ENCODE results near the gene STK39.

Gene STK39

DNA sequence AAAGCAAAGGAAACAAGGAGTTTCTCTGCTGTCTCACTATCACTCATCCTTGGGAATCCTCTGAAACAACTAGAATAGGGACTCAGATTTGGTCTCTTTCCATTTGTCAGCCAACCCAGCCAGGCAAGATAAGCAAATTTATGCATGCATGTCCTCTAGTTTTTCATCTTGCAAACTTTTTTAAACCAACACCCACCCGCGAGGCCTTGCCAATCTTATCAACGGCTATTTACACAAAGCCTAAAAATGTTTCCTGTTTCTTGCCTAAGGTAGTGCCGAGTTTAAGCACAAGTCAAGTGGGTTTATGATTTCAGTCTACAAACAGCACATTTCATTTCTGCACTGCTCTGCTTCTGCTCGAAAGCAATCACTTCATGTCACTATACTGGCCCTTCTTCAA lies 240.9 kb downstream of the STK39 start:
- Histone ChIP-seq H3K18ac (ENCODE audit: low read length) (no peak overlapping the region), H3K79me2 (ENCODE audit: control insufficient read depth, insufficient read depth, low read length) (no peaks in the 10 kb centered on the region), H3K56ac (ENCODE audit: low read length) (no peak overlapping the region), H3K4me1 (ENCODE audit: control insufficient read depth, low read depth, low read length) (peaks cover 3% of the 10 kb centered on the region), H4K5ac (ENCODE audit: low read length) (no peak overlapping the region), H2BK5ac (ENCODE audit: low read length) (no peak overlapping the region), H3K23ac (ENCODE audit: low read length) (no peak overlapping the region), H4K8ac (ENCODE audit: low read depth, low read length) (no peak overlapping the region), H2BK15ac (replicated peaks; ENCODE audit: low read depth) (no peak overlapping the region), H3K4me2 (ENCODE audit: low read length) (no peak overlapping the region), H3K79me1 (ENCODE audit: low read length) (no peaks in the 10 kb centered on the region), H3K4me3 (ENCODE audit: low read length) (no peak overlapping the region), H2BK120ac (ENCODE audit: low read depth, low read length) (no peak overlapping the region), H3K27me3 (ENCODE audit: insufficient read depth, low read length, poor library complexity) (no peaks in the 10 kb centered on the region), H2AK5ac (ENCODE audit: low read length) (no peak overlapping the region), H3K4ac (ENCODE audit: low read depth, low read length) (no peak overlapping the region), H3K9ac (ENCODE audit: low read length) (no peak overlapping the region), H3K36me3 (ENCODE audit: control insufficient read depth, insufficient read depth, low read length) (no peaks in the 10 kb centered on the region), H3K27ac (ENCODE audit: low read depth, low read length) (no peak overlapping the region)
- DNase-seq = no peak
- WGBS (ENCODE audit: extremely low coverage, insufficient coverage, low lambda C conversion rate) = no CpG with 5 or more reads among the region's 5 CpGs

DNA sequence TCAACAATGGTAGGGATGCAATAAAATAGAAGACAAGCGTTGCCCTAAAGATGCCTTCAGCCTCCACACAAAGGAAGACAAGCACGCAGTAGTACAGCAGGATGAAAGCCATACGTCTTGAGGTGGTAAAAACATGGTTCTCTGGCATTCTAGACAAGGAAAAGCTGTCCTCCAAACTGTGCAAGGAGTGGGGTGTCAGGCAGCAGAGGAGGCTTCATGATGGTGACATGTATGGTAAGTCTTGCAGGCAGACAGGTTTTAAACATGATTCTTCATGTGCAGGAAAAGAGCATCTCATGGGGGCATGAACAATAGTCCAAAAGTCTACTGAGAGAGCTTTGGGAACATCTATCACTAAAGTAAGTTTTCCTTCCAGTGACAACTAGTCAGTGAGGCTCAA lies 241.8 kb downstream of the STK39 start:
- Histone ChIP-seq H3K4me3 (ENCODE audit: low read length) (no peak overlapping the region), H3K56ac (ENCODE audit: low read length) (no peak overlapping the region), H3K79me1 (ENCODE audit: low read length) (no peaks in the 10 kb centered on the region), H3K4me1 (ENCODE audit: control insufficient read depth, low read depth, low read length) (peaks cover 3% of the 10 kb centered on the region), H3K18ac (ENCODE audit: low read length) (no peak overlapping the region), H3K23ac (ENCODE audit: low read length) (no peak overlapping the region), H2BK5ac (ENCODE audit: low read length) (no peak overlapping the region), H3K27me3 (ENCODE audit: insufficient read depth, low read length, poor library complexity) (no peaks in the 10 kb centered on the region), H4K8ac (ENCODE audit: low read depth, low read length) (no peak overlapping the region), H3K79me2 (ENCODE audit: control insufficient read depth, insufficient read depth, low read length) (no peaks in the 10 kb centered on the region), H4K5ac (ENCODE audit: low read length) (no peak overlapping the region), H3K36me3 (ENCODE audit: control insufficient read depth, insufficient read depth, low read length) (no peaks in the 10 kb centered on the region), H3K27ac (ENCODE audit: low read depth, low read length) (no peak overlapping the region), H3K4me2 (ENCODE audit: low read length) (no peak overlapping the region), H2BK15ac (replicated peaks; ENCODE audit: low read depth) (no peak overlapping the region), H2BK120ac (ENCODE audit: low read depth, low read length) (no peak overlapping the region), H3K4ac (ENCODE audit: low read depth, low read length) (no peak overlapping the region), H3K9ac (ENCODE audit: low read length) (no peak overlapping the region), H2AK5ac (ENCODE audit: low read length) (no peak overlapping the region)
- no peak for DNase-seq
- WGBS (ENCODE audit: extremely low coverage, insufficient coverage, low lambda C conversion rate) = no CpG with 5 or more reads among the region's 3 CpGs

DNA sequence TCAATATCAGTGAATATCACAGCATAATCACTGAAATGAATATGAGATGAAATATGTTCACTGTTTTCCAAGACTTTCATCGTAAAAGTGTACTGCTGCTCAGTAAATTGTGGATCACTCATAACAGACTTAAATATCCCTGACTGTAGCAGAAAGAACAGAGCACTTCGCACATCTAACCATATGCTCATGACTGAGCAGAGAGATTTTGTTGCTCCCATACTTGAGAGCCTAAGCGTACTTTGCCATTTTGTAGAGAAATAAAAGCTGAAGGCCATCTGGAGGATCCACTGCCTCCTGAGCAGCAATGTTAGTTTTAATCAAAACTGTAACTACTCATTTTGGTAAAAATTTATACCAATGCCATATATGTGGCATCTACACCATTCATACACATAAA lies 243.5 kb downstream of the STK39 start:
- Histone ChIP-seq H2BK120ac (ENCODE audit: low read depth, low read length) (no peak overlapping the region), H3K4me1 (ENCODE audit: control insufficient read depth, low read depth, low read length) (peaks cover 3% of the 10 kb centered on the region), H3K4ac (ENCODE audit: low read depth, low read length) (no peak overlapping the region), H3K27me3 (ENCODE audit: insufficient read depth, low read length, poor library complexity) (no peaks in the 10 kb centered on the region), H3K79me2 (ENCODE audit: control insufficient read depth, insufficient read depth, low read length) (no peaks in the 10 kb centered on the region), H4K8ac (ENCODE audit: low read depth, low read length) (no peak overlapping the region), H2BK5ac (ENCODE audit: low read length) (no peak overlapping the region), H3K79me1 (ENCODE audit: low read length) (no peaks in the 10 kb centered on the region), H3K36me3 (ENCODE audit: control insufficient read depth, insufficient read depth, low read length) (no peaks in the 10 kb centered on the region), H3K9ac (ENCODE audit: low read length) (no peak overlapping the region), H2BK15ac (replicated peaks; ENCODE audit: low read depth) (no peak overlapping the region), H3K23ac (ENCODE audit: low read length) (no peak overlapping the region), H3K18ac (ENCODE audit: low read length) (no peak overlapping the region), H3K27ac (ENCODE audit: low read depth, low read length) (no peak overlapping the region), H2AK5ac (ENCODE audit: low read length) (no peak overlapping the region), H3K4me3 (ENCODE audit: low read length) (no peak overlapping the region), H4K5ac (ENCODE audit: low read length) (no peak overlapping the region), H3K4me2 (ENCODE audit: low read length) (no peak overlapping the region), H3K56ac (ENCODE audit: low read length) (no peak overlapping the region)
- DNase-seq = no peak
- no CpG with 5 or more reads among the region's 3 CpGs for WGBS (ENCODE audit: extremely low coverage, insufficient coverage, low lambda C conversion rate)

DNA sequence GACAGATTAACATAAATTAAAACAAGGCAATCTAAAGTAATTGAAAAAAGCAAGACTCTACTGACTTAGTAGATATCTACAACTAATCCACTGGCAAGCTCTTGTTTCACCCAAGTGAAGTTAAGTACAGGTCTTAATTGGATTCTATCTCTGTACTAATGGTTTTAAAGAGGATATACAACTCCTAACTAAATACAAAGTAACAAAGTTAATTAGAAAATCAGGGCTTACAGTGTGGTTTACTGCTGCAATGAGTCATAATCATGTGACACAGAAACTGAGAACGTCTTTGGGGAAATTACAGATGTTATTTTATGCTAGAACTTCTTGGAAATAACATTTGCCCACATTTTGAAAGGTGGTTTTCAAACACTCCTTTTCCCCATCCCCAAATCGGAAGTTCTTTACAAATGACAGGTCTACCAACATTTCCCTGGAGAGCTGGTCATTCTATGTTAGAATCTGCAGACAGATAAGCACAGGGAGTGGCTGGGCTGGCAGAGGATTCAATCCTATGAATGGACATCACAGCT lies 245.3 kb downstream of the STK39 start:
- WGBS (ENCODE audit: extremely low coverage, insufficient coverage, low lambda C conversion rate) = no CpG with 5 or more reads among the region's 2 CpGs
- no peak overlapping the region for H4K8ac ChIP-seq (ENCODE audit: low read depth, low read length)
- no peak overlapping the region for H2AK5ac ChIP-seq (ENCODE audit: low read length)
- H3K79me2 ChIP-seq (ENCODE audit: control insufficient read depth, insufficient read depth, low read length) = no peaks in the 10 kb centered on the region
- no peak overlapping the region for H3K4ac ChIP-seq (ENCODE audit: low read depth, low read length)
- no peak overlapping the region for H3K18ac ChIP-seq (ENCODE audit: low read length)
- H3K4me2 ChIP-seq (ENCODE audit: low read length) = no peak overlapping the region
- H3K9ac ChIP-seq (ENCODE audit: low read length) = no peak overlapping the region
- no peak overlapping the region for H3K23ac ChIP-seq (ENCODE audit: low read length)
- peaks cover 3% of the 10 kb centered on the region for H3K4me1 ChIP-seq (ENCODE audit: control insufficient read depth, low read depth, low read length)
- H3K56ac ChIP-seq (ENCODE audit: low read length) = no peak overlapping the region
- H3K27ac ChIP-seq (ENCODE audit: low read depth, low read length) = no peak overlapping the region
- DNase-seq = no peak
- no peak overlapping the region for H2BK5ac ChIP-seq (ENCODE audit: low read length)
- H2BK15ac ChIP-seq (replicated peaks; ENCODE audit: low read depth) = no peak overlapping the region
- no peak overlapping the region for H4K5ac ChIP-seq (ENCODE audit: low read length)
- no peaks in the 10 kb centered on the region for H3K36me3 ChIP-seq (ENCODE audit: control insufficient read depth, insufficient read depth, low read length)
- no peak overlapping the region for H3K4me3 ChIP-seq (ENCODE audit: low read length)
- H3K27me3 ChIP-seq (ENCODE audit: insufficient read depth, low read length, poor library complexity) = no peaks in the 10 kb centered on the region
- H3K79me1 ChIP-seq (ENCODE audit: low read length) = no peaks in the 10 kb centered on the region
- peak overlapping the region; percentile 28 for H2BK120ac ChIP-seq (ENCODE audit: low read depth, low read length)

DNA sequence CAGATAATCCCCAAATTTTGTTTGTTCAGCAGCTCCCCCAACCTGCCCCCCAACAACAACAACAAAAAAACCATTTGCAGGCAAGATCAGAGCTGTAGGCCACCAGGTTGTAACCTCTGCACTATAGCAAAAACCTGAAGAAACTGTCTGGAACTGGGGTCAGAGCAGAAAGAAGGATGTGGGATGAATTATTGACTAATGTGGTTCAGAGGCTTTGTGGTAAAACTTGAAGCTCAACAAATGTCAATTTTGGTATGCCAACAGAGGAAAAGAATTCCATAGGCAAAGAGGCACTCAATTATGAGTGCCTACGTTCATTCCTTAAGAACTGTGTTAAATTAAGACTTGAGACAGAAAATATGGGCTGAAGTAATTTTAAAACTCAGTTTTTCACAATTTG lies 255.1 kb downstream of the STK39 start:
- Histone ChIP-seq H3K18ac (ENCODE audit: low read length) (no peak overlapping the region), H2AK5ac (ENCODE audit: low read length) (no peak overlapping the region), H3K27me3 (ENCODE audit: insufficient read depth, low read length, poor library complexity) (no peaks in the 10 kb centered on the region), H3K4me3 (ENCODE audit: low read length) (no peak overlapping the region), H3K27ac (ENCODE audit: low read depth, low read length) (no peak overlapping the region), H3K9ac (ENCODE audit: low read length) (no peak overlapping the region), H3K79me2 (ENCODE audit: control insufficient read depth, insufficient read depth, low read length) (no peaks in the 10 kb centered on the region), H3K36me3 (ENCODE audit: control insufficient read depth, insufficient read depth, low read length) (no peaks in the 10 kb centered on the region), H3K23ac (ENCODE audit: low read length) (no peak overlapping the region), H2BK5ac (ENCODE audit: low read length) (no peak overlapping the region), H4K8ac (ENCODE audit: low read depth, low read length) (no peak overlapping the region), H2BK15ac (replicated peaks; ENCODE audit: low read depth) (no peak overlapping the region), H4K5ac (ENCODE audit: low read length) (no peak overlapping the region), H3K4me1 (ENCODE audit: control insufficient read depth, low read depth, low read length) (no peaks in the 10 kb centered on the region), H3K4me2 (ENCODE audit: low read length) (no peak overlapping the region), H2BK120ac (ENCODE audit: low read depth, low read length) (no peak overlapping the region), H3K56ac (ENCODE audit: low read length) (no peak overlapping the region), H3K4ac (ENCODE audit: low read depth, low read length) (no peak overlapping the region), H3K79me1 (ENCODE audit: low read length) (no peaks in the 10 kb centered on the region)
- DNase-seq = no peak
- no CpG with 5 or more reads among the region's 1 CpG for WGBS (ENCODE audit: extremely low coverage, insufficient coverage, low lambda C conversion rate)

DNA sequence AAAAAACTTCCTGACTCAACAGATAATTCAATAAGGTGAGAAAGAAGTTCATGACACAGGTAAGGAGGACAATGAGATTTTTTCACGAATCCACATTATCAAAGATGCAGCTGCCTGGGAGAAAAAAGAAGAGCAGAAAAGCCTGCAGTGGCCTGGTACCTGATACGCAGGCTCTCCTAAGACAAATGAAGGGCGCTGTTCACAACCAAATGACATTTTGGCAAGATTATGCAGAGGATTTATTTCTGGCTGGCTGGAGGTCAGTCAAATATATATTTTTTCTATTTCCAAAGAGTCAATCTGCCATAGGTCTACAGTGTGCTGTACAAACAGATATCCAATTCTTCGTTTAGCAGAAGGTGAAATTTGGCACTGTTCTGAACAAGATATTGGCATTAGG lies 257.3 kb downstream of the STK39 start:
- no peak overlapping the region for H3K4me3 ChIP-seq (ENCODE audit: low read length)
- H4K5ac ChIP-seq (ENCODE audit: low read length) = no peak overlapping the region
- H3K4me1 ChIP-seq (ENCODE audit: control insufficient read depth, low read depth, low read length) = peaks cover 5% of the 10 kb centered on the region
- H4K8ac ChIP-seq (ENCODE audit: low read depth, low read length) = no peak overlapping the region
- no peak overlapping the region for H3K18ac ChIP-seq (ENCODE audit: low read length)
- no peak overlapping the region for H3K56ac ChIP-seq (ENCODE audit: low read length)
- no peaks in the 10 kb centered on the region for H3K27me3 ChIP-seq (ENCODE audit: insufficient read depth, low read length, poor library complexity)
- no peak overlapping the region for H3K23ac ChIP-seq (ENCODE audit: low read length)
- no peak overlapping the region for H3K27ac ChIP-seq (ENCODE audit: low read depth, low read length)
- no peaks in the 10 kb centered on the region for H3K79me2 ChIP-seq (ENCODE audit: control insufficient read depth, insufficient read depth, low read length)
- no peak overlapping the region for H2BK5ac ChIP-seq (ENCODE audit: low read length)
- no peak overlapping the region for H2BK120ac ChIP-seq (ENCODE audit: low read depth, low read length)
- no peak overlapping the region for H3K9ac ChIP-seq (ENCODE audit: low read length)
- no peaks in the 10 kb centered on the region for H3K36me3 ChIP-seq (ENCODE audit: control insufficient read depth, insufficient read depth, low read length)
- no peak overlapping the region for H3K4ac ChIP-seq (ENCODE audit: low read depth, low read length)
- H3K79me1 ChIP-seq (ENCODE audit: low read length) = no peaks in the 10 kb centered on the region
- WGBS (ENCODE audit: extremely low coverage, insufficient coverage, low lambda C conversion rate) = no CpG with 5 or more reads among the region's 4 CpGs
- no peak overlapping the region for H2BK15ac ChIP-seq (replicated peaks; ENCODE audit: low read depth)
- no peak overlapping the region for H3K4me2 ChIP-seq (ENCODE audit: low read length)
- H2AK5ac ChIP-seq (ENCODE audit: low read length) = no peak overlapping the region
- DNase-seq = no peak
